SU-DHL-6 (cell line): ENCODE data around the gene PRF1.

Source experiments
- H2AFZ ChIP-seq: fragments of 200-600 bp; sonication (generic); 2 replicates; pipeline ENCODE4 v1.6.1; 2014; ENCODE audit warnings: low read depth, mild to moderate bottlenecking, moderate library complexity, mixed read lengths, antibody characterized with exemption, low read length; ENCODE audit not compliant: severe bottlenecking
- H3F3A ChIP-seq: fragments of 200-600 bp; shearing (Covaris generic); 2 replicates; pipeline ENCODE4 v1.6.0; 2016; ENCODE audit warnings: antibody characterized with exemption, mild to moderate bottlenecking; ENCODE audit not compliant: insufficient read depth
- H3K27ac ChIP-seq: fragments of 200-600 bp; sonication (generic); 2 replicates; pipeline ENCODE4 v1.5.1; 2016; ENCODE audit warnings: low read depth, mild to moderate bottlenecking, low read length, moderate library complexity, mixed read lengths
- H3K27me3 ChIP-seq: fragments of 200-600 bp; sonication (generic), shearing (Covaris generic); 2 replicates; pipeline ENCODE4 v1.6.0; 2014; ENCODE audit warnings: mild to moderate bottlenecking, low read length
- H3K36me3 ChIP-seq: fragments of 200-600 bp; sonication (generic); 2 replicates; pipeline ENCODE4 v1.6.1; 2014; ENCODE audit warnings: mild to moderate bottlenecking, low read length, mixed read lengths
- H3K4me2 ChIP-seq: fragments of 300-600, 200-600 bp; shearing (Covaris generic), sonication (generic); 2 replicates; pipeline ENCODE4 v1.6.0; 2014; ENCODE audit warnings: low read length, low read depth, mild to moderate bottlenecking; ENCODE audit not compliant: poor library complexity, severe bottlenecking
- H3K4me3 ChIP-seq: fragments of 200-600 bp; sonication (generic); 2 replicates; pipeline ENCODE4 v1.5.1; 2014; ENCODE audit warnings: antibody characterized with exemption, low read length, mild to moderate bottlenecking, mixed read lengths; ENCODE audit not compliant: insufficient read depth, poor library complexity, severe bottlenecking
- H3K79me2 ChIP-seq: fragments of 200-600 bp; sonication (generic); 2 replicates; pipeline ENCODE4 v1.6.1; 2014; ENCODE audit warnings: mild to moderate bottlenecking, low read length, moderate library complexity; ENCODE audit not compliant: insufficient read depth
- H3K9ac ChIP-seq: fragments of 200-600 bp; sonication (generic); 2 replicates; pipeline ENCODE4 v1.7.0; 2014; ENCODE audit warnings: mild to moderate bottlenecking, low read length
- H3K9me2 ChIP-seq: fragments of 200-600 bp; sonication (generic); replicated peaks from 2 replicates; pipeline ENCODE4 v1.6.1; 2014; ENCODE audit warnings: low read length; ENCODE audit not compliant: insufficient read depth
- H3K9me3 ChIP-seq: fragments of 200-600 bp; sonication (generic); 2 replicates; pipeline ENCODE4 v1.6.1; 2014; ENCODE audit warnings: low read length, mixed read lengths; ENCODE audit not compliant: insufficient read depth
- H4K20me1 ChIP-seq: fragments of 200-600 bp; sonication (generic); 2 replicates; pipeline ENCODE4 v1.6.1; 2014; ENCODE audit warnings: low read depth, mild to moderate bottlenecking, antibody characterized with exemption, low read length, moderate library complexity, mixed read lengths
- CTCF ChIP-seq: fragments of 200-600 bp; sonication (generic); IDR thresholded peaks from one replicate; pipeline ENCODE4 v1.5.1; 2017; ENCODE audit warnings: antibody characterized with exemption, mild to moderate bottlenecking, low read length, moderate library complexity; ENCODE audit not compliant: insufficient read depth, poor library complexity, severe bottlenecking
- EZH2phosphoT487 ChIP-seq: fragments of 200-600 bp; sonication (generic), shearing (Covaris generic); conservative IDR thresholded peaks from 2 replicates; pipeline ENCODE4 v1.6.1; 2018; ENCODE audit warnings: mild to moderate bottlenecking, antibody characterized with exemption, low read length, moderate library complexity, mixed read lengths

PRF1 gene

DNA sequence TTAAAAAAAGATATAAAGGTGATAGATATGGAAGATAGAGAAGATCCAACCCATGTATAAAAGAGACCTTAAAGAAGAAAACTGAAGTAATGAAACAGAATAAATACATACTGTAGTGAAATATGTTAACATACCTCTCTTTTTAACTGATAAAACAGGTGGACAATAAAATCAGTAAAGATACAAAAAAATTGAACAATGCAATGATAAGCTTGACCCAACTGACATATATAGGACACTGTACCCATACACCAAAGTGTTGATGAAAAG lies 17.4 kb upstream of the PRF1 start:
- no peaks in the 10 kb centered on the region for H3F3A ChIP-seq
- H3K9ac ChIP-seq, result no peak overlapping the region
- H2AFZ ChIP-seq, result no peak overlapping the region
- TF ChIP-seq EZH2phosphoT487, result no peak
- no peak for TF ChIP-seq CTCF
- H3K79me2 ChIP-seq, result no peaks in the 10 kb centered on the region
- no peak overlapping the region for H3K4me2 ChIP-seq
- no peaks in the 10 kb centered on the region for H3K27me3 ChIP-seq
- H4K20me1 ChIP-seq, result no peaks in the 10 kb centered on the region
- H3K27ac ChIP-seq, result no peak overlapping the region
- H3K36me3 ChIP-seq, result peaks cover 7% of the 10 kb centered on the region; the same call in 1 of the 2 replicates
- peaks cover 9% of the 10 kb centered on the region; the same call in 1 of the 2 replicates for H3K9me3 ChIP-seq
- no peaks in the 10 kb centered on the region for H3K9me2 ChIP-seq
- no peak overlapping the region for H3K4me3 ChIP-seq

DNA sequence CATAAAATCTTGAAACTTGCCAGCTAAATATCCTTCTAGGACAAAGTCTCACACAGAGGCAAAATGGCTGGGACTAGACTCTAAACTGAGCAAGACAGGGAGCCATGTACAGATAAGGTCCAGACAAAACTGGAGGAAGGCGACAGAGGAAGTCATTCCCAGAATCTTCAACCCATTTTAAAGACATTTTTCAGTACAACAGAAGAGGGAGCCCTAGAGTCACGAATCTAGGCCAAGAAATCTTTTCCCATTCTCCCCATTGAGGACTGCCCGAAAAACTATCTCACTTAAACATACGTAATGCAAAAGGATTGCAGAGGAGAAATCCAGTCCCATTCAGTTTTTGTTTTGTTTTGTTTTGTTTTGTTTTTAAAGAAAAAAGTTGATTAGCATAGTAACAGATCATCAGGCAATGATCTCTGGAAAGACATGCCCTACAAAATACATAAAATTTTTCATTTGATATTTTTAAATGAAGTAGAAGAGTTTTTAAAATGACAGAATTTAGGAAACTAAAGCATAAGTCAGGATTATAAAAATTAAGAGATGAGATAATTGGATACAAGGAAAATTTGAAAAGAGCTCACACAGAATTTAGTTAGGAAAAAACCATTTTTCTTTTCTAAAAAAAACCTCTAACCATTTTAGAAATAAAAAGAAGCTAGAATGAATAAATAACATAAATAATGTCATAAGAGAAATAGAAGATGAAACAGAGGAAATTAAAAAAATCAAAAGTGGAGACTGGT lies 16.9 kb upstream of the PRF1 start:
- H2AFZ ChIP-seq, result no peak overlapping the region
- no peaks in the 10 kb centered on the region for H3K27me3 ChIP-seq
- no peaks in the 10 kb centered on the region for H4K20me1 ChIP-seq
- H3K27ac ChIP-seq, result no peak overlapping the region
- peaks cover 7% of the 10 kb centered on the region; the same call in 1 of the 2 replicates for H3K36me3 ChIP-seq
- no peak overlapping the region for H3K4me3 ChIP-seq
- H3K9me2 ChIP-seq, result no peaks in the 10 kb centered on the region
- TF ChIP-seq CTCF, result peak; percentile 35
- no peak for TF ChIP-seq EZH2phosphoT487
- no peak overlapping the region for H3K9ac ChIP-seq
- peaks cover 9% of the 10 kb centered on the region; the same call in 1 of the 2 replicates for H3K9me3 ChIP-seq
- H3K79me2 ChIP-seq, result no peaks in the 10 kb centered on the region
- H3F3A ChIP-seq, result no peaks in the 10 kb centered on the region
- H3K4me2 ChIP-seq, result no peak overlapping the region

GRCh38 chr10:70618663-70619062 lies 16.1 kb upstream of the PRF1 start:
- no peaks in the 10 kb centered on the region for H3F3A ChIP-seq
- no peaks in the 10 kb centered on the region for H3K27me3 ChIP-seq
- no peak overlapping the region for H3K9ac ChIP-seq
- peaks cover 9% of the 10 kb centered on the region; the same call in 1 of the 2 replicates for H3K9me3 ChIP-seq
- no peaks in the 10 kb centered on the region for H3K9me2 ChIP-seq
- no peaks in the 10 kb centered on the region for H3K79me2 ChIP-seq
- TF ChIP-seq CTCF (no peak), EZH2phosphoT487 (no peak)
- H3K27ac ChIP-seq, result no peak overlapping the region
- no peak overlapping the region for H2AFZ ChIP-seq
- H3K4me2 ChIP-seq, result no peak overlapping the region
- H3K36me3 ChIP-seq, result peaks cover 7% of the 10 kb centered on the region; the same call in 1 of the 2 replicates
- H3K4me3 ChIP-seq, result no peak overlapping the region
- no peaks in the 10 kb centered on the region for H4K20me1 ChIP-seq
